Activated T-helper 17 cell treated with anti-CD3 and anti-CD28 coated beads, Interleukin-2, amount 50 U/mL, for 72 hours (primary cell): ENCODE data around the gene DCAF15. TPM values are rescaled to one million over a fixed set of nuclear protein-coding genes. Genes with fewer than 3 reads are reported as not detected.

Experiments used
- ATAC-seq: fragments of 150-1000 bp; cut with Tn5 transposase; replicated peaks from 2 replicates; pipeline ENCODE4 v1.10.0; 2021; ENCODE audit warnings: mild to moderate bottlenecking, moderate library complexity
- H3K27ac Mint-ChIP-seq: one replicate; pipeline ENCODE4 v1.8.0; 2022; ENCODE audit warnings: mixed read lengths
- H3K27me3 Mint-ChIP-seq: one replicate; pipeline ENCODE4 v1.8.0; 2022; ENCODE audit warnings: mixed read lengths
- H3K36me3 Mint-ChIP-seq: one replicate; pipeline ENCODE4 v1.8.0; 2022; ENCODE audit warnings: low read depth, mild to moderate bottlenecking, mixed read lengths
- H3K4me1 Mint-ChIP-seq: one replicate; pipeline ENCODE4 v1.8.0; 2022; ENCODE audit warnings: mixed read lengths
- H3K4me3 Mint-ChIP-seq: one replicate; pipeline ENCODE4 v1.8.0; 2022; ENCODE audit warnings: mild to moderate bottlenecking, mixed read lengths
- H3K9me3 Mint-ChIP-seq: one replicate; pipeline ENCODE4 v1.8.0; 2022; ENCODE audit warnings: mixed read lengths
- total RNA-seq, 2 donors: library from RNA; stranded (reverse); gene quantifications; one replicate each; pipeline ENCODE4 v1.2.3, GENCODE V29; 2022

The DCAF15 gene
- total RNA-seq, 2 donors from 2014 or later: 60.9 to 67.7 TPM

- H3K27me3 Mint-ChIP-seq: no peaks in the 10 kb centered on the region
These were observed 43.8 kb downstream of the DCAF15 start for GRCh38 chr19:13995878-13996765.

GRCh38 chr19:13996928-13997630, 44.8 kb downstream of the DCAF15 start:
- H3K27me3 Mint-ChIP-seq: no peaks in the 10 kb centered on the region
- peaks cover 10% of the 10 kb centered on the region for H3K36me3 Mint-ChIP-seq
- no peak overlapping the region for H3K27ac Mint-ChIP-seq
- no peak for ATAC-seq
- no peak overlapping the region for H3K4me3 Mint-ChIP-seq
- no peaks in the 10 kb centered on the region for H3K9me3 Mint-ChIP-seq
- H3K4me1 Mint-ChIP-seq: peaks cover 4% of the 10 kb centered on the region

More at GRCh38 chr19:13995878-13996765, 43.8 kb downstream of the DCAF15 start:
- H3K27ac Mint-ChIP-seq: no peak overlapping the region
- ATAC-seq: no peak
- peaks cover 3% of the 10 kb centered on the region for H3K4me1 Mint-ChIP-seq
- peaks cover 13% of the 10 kb centered on the region for H3K36me3 Mint-ChIP-seq
- no peak overlapping the region for H3K4me3 Mint-ChIP-seq
- H3K9me3 Mint-ChIP-seq: no peaks in the 10 kb centered on the region

- no peak for ATAC-seq
- H3K27ac Mint-ChIP-seq: no peak overlapping the region
- H3K36me3 Mint-ChIP-seq: peaks cover 5% of the 10 kb centered on the region
- H3K4me3 Mint-ChIP-seq: no peak overlapping the region
- no peaks in the 10 kb centered on the region for H3K9me3 Mint-ChIP-seq
- H3K4me1 Mint-ChIP-seq: peaks cover 9% of the 10 kb centered on the region
- no peaks in the 10 kb centered on the region for H3K27me3 Mint-ChIP-seq
These were observed 45.3 kb downstream of the DCAF15 start for GRCh38 chr19:13997631-13997962.

GRCh38 chr19:13998426-13998825, 46.1 kb downstream of the DCAF15 start:
- Mint-ChIP-seq H3K4me3 (no peak overlapping the region), H3K4me1 (peaks cover 9% of the 10 kb centered on the region), H3K27ac (no peak overlapping the region), H3K9me3 (no peaks in the 10 kb centered on the region), H3K36me3 (no peaks in the 10 kb centered on the region), H3K27me3 (no peaks in the 10 kb centered on the region)
- no peak for ATAC-seq

- Mint-ChIP-seq H3K9me3 (no peaks in the 10 kb centered on the region), H3K27me3 (no peaks in the 10 kb centered on the region), H3K4me3 (no peak overlapping the region), H3K27ac (no peak overlapping the region), H3K36me3 (no peaks in the 10 kb centered on the region), H3K4me1 (peaks cover 9% of the 10 kb centered on the region)
- ATAC-seq: no peak
These were observed 46.8 kb downstream of the DCAF15 start for GRCh38 chr19:13999085-13999484.

GRCh38 chr19:14000691-14001375, 48.5 kb downstream of the DCAF15 start:
- Mint-ChIP-seq H3K27ac (peak overlapping the region; percentile 87), H3K4me3 (peak overlapping the region; percentile 90), H3K36me3 (peaks cover 5% of the 10 kb centered on the region), H3K9me3 (no peaks in the 10 kb centered on the region), H3K27me3 (no peaks in the 10 kb centered on the region), H3K4me1 (peaks cover 21% of the 10 kb centered on the region)
- no peak for ATAC-seq

- H3K4me3 Mint-ChIP-seq: peak overlapping the region; percentile 90
- peaks cover 13% of the 10 kb centered on the region for H3K36me3 Mint-ChIP-seq
- no peaks in the 10 kb centered on the region for H3K9me3 Mint-ChIP-seq
- peak overlapping the region; percentile 98 for H3K27ac Mint-ChIP-seq
- H3K4me1 Mint-ChIP-seq: peaks cover 21% of the 10 kb centered on the region
- no peaks in the 10 kb centered on the region for H3K27me3 Mint-ChIP-seq
- ATAC-seq: no peak
These were observed 50.4 kb downstream of the DCAF15 start for GRCh38 chr19:14002571-14003250.

GRCh38 chr19:14003251-14004055, 51.1 kb downstream of the DCAF15 start:
- no peak for ATAC-seq
- Mint-ChIP-seq H3K9me3 (no peaks in the 10 kb centered on the region), H3K4me1 (peaks cover 21% of the 10 kb centered on the region), H3K27me3 (no peaks in the 10 kb centered on the region), H3K36me3 (peaks cover 13% of the 10 kb centered on the region), H3K4me3 (peak overlapping the region; percentile 90), H3K27ac (peak overlapping the region; percentile 98)

- peaks cover 21% of the 10 kb centered on the region for H3K4me1 Mint-ChIP-seq
- H3K27me3 Mint-ChIP-seq: no peaks in the 10 kb centered on the region
- H3K9me3 Mint-ChIP-seq: no peaks in the 10 kb centered on the region
- no peak for ATAC-seq
- peaks cover 13% of the 10 kb centered on the region for H3K36me3 Mint-ChIP-seq
- peak overlapping the region; percentile 94 for H3K4me3 Mint-ChIP-seq
- peak overlapping the region; percentile 96 for H3K27ac Mint-ChIP-seq
These were observed 52.5 kb downstream of the DCAF15 start for GRCh38 chr19:14004619-14005348.

GRCh38 chr19:14005349-14006084, 53.2 kb downstream of the DCAF15 start:
- H3K4me1 Mint-ChIP-seq: peaks cover 21% of the 10 kb centered on the region
- no peaks in the 10 kb centered on the region for H3K9me3 Mint-ChIP-seq
- H3K27ac Mint-ChIP-seq: peak overlapping the region; percentile 99
- H3K36me3 Mint-ChIP-seq: peaks cover 13% of the 10 kb centered on the region
- peak; percentile 52 for ATAC-seq
- no peaks in the 10 kb centered on the region for H3K27me3 Mint-ChIP-seq
- peak overlapping the region; percentile 94 for H3K4me3 Mint-ChIP-seq

- Mint-ChIP-seq H3K4me1 (peaks cover 17% of the 10 kb centered on the region), H3K27ac (peak within 1 kb of the TSS; percentile 99), H3K36me3 (peaks cover 13% of the 10 kb centered on the region), H3K4me3 (peak within 1 kb of the TSS; percentile 94), H3K27me3 (no peaks in the 10 kb centered on the region), H3K9me3 (no peaks in the 10 kb centered on the region)
- ATAC-seq: peak; percentile 84
These were observed 53.9 kb downstream of the DCAF15 start, which contains the start of gene RFX1 for GRCh38 chr19:14006085-14006765. Gene RFX1 (minus strand): TSS chr19:14006320. CDS start chr19:13993843, 12,477 bp downstream.
